ENCODE results near the gene GMPPB.

GRCh38 chr3:49680493-49681231 is 43.1 kb downstream of the GMPPB start:
- TF ChIP-seq CTCF (IDR thresholded peaks at IDR 0.05) (no peak), POLR2A (IDR thresholded peaks at IDR 0.05) (no peak)

All from adrenal gland (tissue), 5 donors.